SU-DHL-6 (cell line): ENCODE results near the gene ADCY3.

Source experiments
- H2AFZ ChIP-seq: fragments of 200-600 bp; sonication (generic); 2 replicates; pipeline ENCODE4 v1.6.1; 2014; ENCODE audit warnings: low read depth, mild to moderate bottlenecking, moderate library complexity, mixed read lengths, antibody characterized with exemption, low read length; ENCODE audit not compliant: severe bottlenecking
- H3F3A ChIP-seq: fragments of 200-600 bp; shearing (Covaris generic); 2 replicates; pipeline ENCODE4 v1.6.0; 2016; ENCODE audit warnings: antibody characterized with exemption, mild to moderate bottlenecking; ENCODE audit not compliant: insufficient read depth
- H3K27ac ChIP-seq: fragments of 200-600 bp; sonication (generic); 2 replicates; pipeline ENCODE4 v1.5.1; 2016; ENCODE audit warnings: low read depth, mild to moderate bottlenecking, low read length, moderate library complexity, mixed read lengths
- H3K27me3 ChIP-seq: fragments of 200-600 bp; sonication (generic), shearing (Covaris generic); 2 replicates; pipeline ENCODE4 v1.6.0; 2014; ENCODE audit warnings: mild to moderate bottlenecking, low read length
- H3K36me3 ChIP-seq: fragments of 200-600 bp; sonication (generic); 2 replicates; pipeline ENCODE4 v1.6.1; 2014; ENCODE audit warnings: mild to moderate bottlenecking, low read length, mixed read lengths
- H3K4me2 ChIP-seq: fragments of 300-600, 200-600 bp; shearing (Covaris generic), sonication (generic); 2 replicates; pipeline ENCODE4 v1.6.0; 2014; ENCODE audit warnings: low read length, low read depth, mild to moderate bottlenecking; ENCODE audit not compliant: poor library complexity, severe bottlenecking
- H3K4me3 ChIP-seq: fragments of 200-600 bp; sonication (generic); 2 replicates; pipeline ENCODE4 v1.5.1; 2014; ENCODE audit warnings: antibody characterized with exemption, low read length, mild to moderate bottlenecking, mixed read lengths; ENCODE audit not compliant: insufficient read depth, poor library complexity, severe bottlenecking
- H3K79me2 ChIP-seq: fragments of 200-600 bp; sonication (generic); 2 replicates; pipeline ENCODE4 v1.6.1; 2014; ENCODE audit warnings: mild to moderate bottlenecking, low read length, moderate library complexity; ENCODE audit not compliant: insufficient read depth
- H3K9ac ChIP-seq: fragments of 200-600 bp; sonication (generic); 2 replicates; pipeline ENCODE4 v1.7.0; 2014; ENCODE audit warnings: mild to moderate bottlenecking, low read length
- H3K9me2 ChIP-seq: fragments of 200-600 bp; sonication (generic); replicated peaks from 2 replicates; pipeline ENCODE4 v1.6.1; 2014; ENCODE audit warnings: low read length; ENCODE audit not compliant: insufficient read depth
- H3K9me3 ChIP-seq: fragments of 200-600 bp; sonication (generic); 2 replicates; pipeline ENCODE4 v1.6.1; 2014; ENCODE audit warnings: low read length, mixed read lengths; ENCODE audit not compliant: insufficient read depth
- H4K20me1 ChIP-seq: fragments of 200-600 bp; sonication (generic); 2 replicates; pipeline ENCODE4 v1.6.1; 2014; ENCODE audit warnings: low read depth, mild to moderate bottlenecking, antibody characterized with exemption, low read length, moderate library complexity, mixed read lengths
- EZH2phosphoT487 ChIP-seq: fragments of 200-600 bp; sonication (generic), shearing (Covaris generic); conservative IDR thresholded peaks from 2 replicates; pipeline ENCODE4 v1.6.1; 2018; ENCODE audit warnings: mild to moderate bottlenecking, antibody characterized with exemption, low read length, moderate library complexity, mixed read lengths
- TF ChIP-seq, protein P1 (sequence below): fragments of 200-600 bp; sonication (generic); IDR thresholded peaks from one replicate; pipeline ENCODE4 v1.5.1; 2017; ENCODE audit warnings: antibody characterized with exemption, mild to moderate bottlenecking, low read length, moderate library complexity; ENCODE audit not compliant: insufficient read depth, poor library complexity, severe bottlenecking

Gene ADCY3

GRCh38 chr2:24920809-24921441 is 888 bp upstream of the ADCY3 start:
- Histone ChIP-seq H3K4me2 (peak overlapping the region; percentile 89), H3K9me3 (no peaks in the 10 kb centered on the region), H4K20me1 (no peaks in the 10 kb centered on the region), H3K27me3 (no peaks in the 10 kb centered on the region), H3K79me2 (peaks cover 37% of the 10 kb centered on the region), H3K4me3 (peak overlapping the region; percentile 72), H3K9ac (peak overlapping the region; percentile 84), H2AFZ (peak overlapping the region; percentile 80), H3K9me2 (no peaks in the 10 kb centered on the region), H3K27ac (peak overlapping the region; percentile 48), H3K36me3 (no peaks in the 10 kb centered on the region), H3F3A (peaks cover 5% of the 10 kb centered on the region; the same call in 1 of the 2 replicates)
- TF ChIP-seq, protein P1, sequence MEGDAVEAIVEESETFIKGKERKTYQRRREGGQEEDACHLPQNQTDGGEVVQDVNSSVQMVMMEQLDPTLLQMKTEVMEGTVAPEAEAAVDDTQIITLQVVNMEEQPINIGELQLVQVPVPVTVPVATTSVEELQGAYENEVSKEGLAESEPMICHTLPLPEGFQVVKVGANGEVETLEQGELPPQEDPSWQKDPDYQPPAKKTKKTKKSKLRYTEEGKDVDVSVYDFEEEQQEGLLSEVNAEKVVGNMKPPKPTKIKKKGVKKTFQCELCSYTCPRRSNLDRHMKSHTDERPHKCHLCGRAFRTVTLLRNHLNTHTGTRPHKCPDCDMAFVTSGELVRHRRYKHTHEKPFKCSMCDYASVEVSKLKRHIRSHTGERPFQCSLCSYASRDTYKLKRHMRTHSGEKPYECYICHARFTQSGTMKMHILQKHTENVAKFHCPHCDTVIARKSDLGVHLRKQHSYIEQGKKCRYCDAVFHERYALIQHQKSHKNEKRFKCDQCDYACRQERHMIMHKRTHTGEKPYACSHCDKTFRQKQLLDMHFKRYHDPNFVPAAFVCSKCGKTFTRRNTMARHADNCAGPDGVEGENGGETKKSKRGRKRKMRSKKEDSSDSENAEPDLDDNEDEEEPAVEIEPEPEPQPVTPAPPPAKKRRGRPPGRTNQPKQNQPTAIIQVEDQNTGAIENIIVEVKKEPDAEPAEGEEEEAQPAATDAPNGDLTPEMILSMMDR: peak; percentile 61
- no peak for TF ChIP-seq EZH2phosphoT487

- H3K4me2 ChIP-seq: peak overlapping the region; percentile 72
- TF ChIP-seq, protein P1: no peak
- TF ChIP-seq EZH2phosphoT487: no peak
- H4K20me1 ChIP-seq: no peaks in the 10 kb centered on the region
- peaks cover 5% of the 10 kb centered on the region; the same call in 1 of the 2 replicates for H3F3A ChIP-seq
- no peaks in the 10 kb centered on the region for H3K36me3 ChIP-seq
- H3K9me2 ChIP-seq: no peaks in the 10 kb centered on the region
- H2AFZ ChIP-seq: peak overlapping the region; percentile 20
- H3K9me3 ChIP-seq: no peaks in the 10 kb centered on the region
- peaks cover 50% of the 10 kb centered on the region for H3K79me2 ChIP-seq
- H3K27me3 ChIP-seq: no peaks in the 10 kb centered on the region
- H3K27ac ChIP-seq: peak overlapping the region; percentile 57
- H3K9ac ChIP-seq: peak overlapping the region; percentile 84
- H3K4me3 ChIP-seq: peak overlapping the region; percentile 62
Observed at GRCh38 chr2:24919506-24920097, 435 bp downstream of the ADCY3 start.

DNA sequence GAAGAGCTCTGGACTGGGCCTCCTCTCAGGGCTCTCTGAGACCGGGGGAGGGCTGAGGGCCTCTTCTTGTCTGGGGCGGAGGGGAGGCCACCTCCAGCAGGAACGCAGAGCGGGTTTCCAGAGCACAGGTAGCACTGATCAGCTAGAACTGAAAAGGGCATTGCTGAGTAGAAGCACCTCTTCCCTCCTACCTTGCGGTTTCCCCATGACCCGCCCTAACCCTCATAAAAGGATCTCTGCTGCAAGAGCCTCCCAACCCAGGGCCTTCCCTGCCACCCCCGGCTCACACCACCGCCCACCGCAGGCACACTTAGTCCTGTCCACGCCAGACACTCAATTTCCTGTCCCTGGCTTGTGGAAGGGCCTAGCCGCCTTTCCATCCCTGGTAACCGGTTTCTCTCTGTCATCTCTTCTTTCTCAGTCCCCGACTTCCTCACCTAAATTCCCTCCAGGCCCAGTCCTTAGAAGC is 966 bp downstream of the ADCY3 start:
- Histone ChIP-seq H3K27ac (peak overlapping the region; percentile 57), H3K4me3 (peak overlapping the region; percentile 62), H3F3A (peaks cover 5% of the 10 kb centered on the region; the same call in 1 of the 2 replicates), H4K20me1 (no peaks in the 10 kb centered on the region), H3K4me2 (peak overlapping the region; percentile 72), H2AFZ (peak overlapping the region; percentile 20), H3K9me2 (no peaks in the 10 kb centered on the region), H3K9ac (peak overlapping the region; percentile 84), H3K9me3 (no peaks in the 10 kb centered on the region), H3K36me3 (no peaks in the 10 kb centered on the region), H3K27me3 (no peaks in the 10 kb centered on the region), H3K79me2 (peaks cover 55% of the 10 kb centered on the region)
- no peak for TF ChIP-seq EZH2phosphoT487
- TF ChIP-seq, protein P1: no peak
